GM21367 (cell line): ENCODE results near the gene ISG20.
"Not testable (repeated sequence)": the region's sequence is repeated elsewhere in the genome, so short reads cannot be mapped to it uniquely, and the experiment has no call there.

Experiments used
- ATAC-seq: cut with Tn5 transposase; IDR thresholded peaks from one replicate; pipeline ENCODE4 v1.9.1; 2021; ENCODE audit not compliant: unreplicated experiment

Gene ISG20

GRCh38 chr15:88618686-88619085, 20.1 kb upstream of the ISG20 start:
- ATAC-seq: no peak

GRCh38 chr15:88619796-88620195, 19.0 kb upstream of the ISG20 start:
- no peak for ATAC-seq

GRCh38 chr15:88620995-88621772, 17.6 kb upstream of the ISG20 start, which contains the start of gene AEN:
Gene AEN, plus strand, starts transcription at chr15:88621340. Its CDS starts 4,870 bp downstream, at chr15:88626210.
- peak; percentile 88 for ATAC-seq

- ATAC-seq: peak; percentile 36
These were observed 16.8 kb upstream of the ISG20 start for GRCh38 chr15:88621789-88622604.

GRCh38 chr15:88622605-88622975, 16.2 kb upstream of the ISG20 start:
- ATAC-seq: no peak

- no peak for ATAC-seq
These were observed 15.8 kb upstream of the ISG20 start for GRCh38 chr15:88623061-88623460.

GRCh38 chr15:88623632-88624031, 15.2 kb upstream of the ISG20 start:
- ATAC-seq: no peak

GRCh38 chr15:88624156-88624970, 14.5 kb upstream of the ISG20 start:
- peak; percentile 34 for ATAC-seq

GRCh38 chr15:88624971-88625490, 13.8 kb upstream of the ISG20 start:
- no peak for ATAC-seq

GRCh38 chr15:88625943-88626741, 12.7 kb upstream of the ISG20 start:
- ATAC-seq: no peak

- ATAC-seq: no peak
These were observed 11.4 kb upstream of the ISG20 start for GRCh38 chr15:88627463-88627862.

- no peak for ATAC-seq
These were observed 10.7 kb upstream of the ISG20 start for GRCh38 chr15:88628018-88628654.

GRCh38 chr15:88629071-88629470, 9.7 kb upstream of the ISG20 start:
- ATAC-seq: no peak

- no peak for ATAC-seq
These were observed 8.6 kb upstream of the ISG20 start for GRCh38 chr15:88630141-88630721.

GRCh38 chr15:88630798-88631463, 7.9 kb upstream of the ISG20 start:
- ATAC-seq: no peak

GRCh38 chr15:88631464-88632028, 7.3 kb upstream of the ISG20 start:
- no peak for ATAC-seq

GRCh38 chr15:88632797-88633196, 6.0 kb upstream of the ISG20 start:
- ATAC-seq: not testable (repeated sequence)

GRCh38 chr15:88634449-88634848, 4.4 kb upstream of the ISG20 start:
- ATAC-seq: no peak

GRCh38 chr15:88635318-88635717, 3.5 kb upstream of the ISG20 start:
- ATAC-seq: peak; percentile 40
